ENCODE results near the gene DIAPH1. TPM values are rescaled to one million over a fixed set of nuclear protein-coding genes. Genes with fewer than 3 reads are reported as not detected.

Gene DIAPH1
- total RNA-seq, 2 donors from 2014 or later: 186 to 268 TPM

DNA sequence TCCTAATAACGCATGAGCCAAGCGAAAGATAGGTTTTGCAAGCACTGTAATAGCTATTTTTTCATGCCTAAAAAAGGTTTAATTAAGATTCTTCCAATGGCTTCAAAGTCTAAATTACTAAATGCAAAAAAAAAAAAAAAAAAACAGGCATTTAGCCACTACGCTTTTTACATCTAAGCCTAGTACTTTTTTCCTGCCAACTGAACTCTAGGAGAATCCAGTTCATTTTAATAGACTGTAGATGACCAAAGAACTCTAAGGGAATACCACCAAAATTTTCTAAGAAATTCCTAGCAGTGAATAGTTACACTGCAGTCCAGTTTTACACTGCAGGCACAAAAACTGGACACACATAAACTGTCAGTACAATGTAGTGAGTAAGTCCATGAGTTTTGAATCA, 9.8 kb downstream of the DIAPH1 start:
- peaks cover 61% of the 10 kb centered on the region for H3K36me3 Mint-ChIP-seq (ENCODE audit: low read depth)
- H3K27me3 Mint-ChIP-seq: no peaks in the 10 kb centered on the region
- peak overlapping the region; percentile 87 for H3K27ac Mint-ChIP-seq
- peaks cover 53% of the 10 kb centered on the region for H3K4me1 Mint-ChIP-seq
- H3K4me3 Mint-ChIP-seq: peak overlapping the region; percentile 76
- H3K9me3 Mint-ChIP-seq: no peaks in the 10 kb centered on the region
- ATAC-seq (replicated peaks): no peak

DNA sequence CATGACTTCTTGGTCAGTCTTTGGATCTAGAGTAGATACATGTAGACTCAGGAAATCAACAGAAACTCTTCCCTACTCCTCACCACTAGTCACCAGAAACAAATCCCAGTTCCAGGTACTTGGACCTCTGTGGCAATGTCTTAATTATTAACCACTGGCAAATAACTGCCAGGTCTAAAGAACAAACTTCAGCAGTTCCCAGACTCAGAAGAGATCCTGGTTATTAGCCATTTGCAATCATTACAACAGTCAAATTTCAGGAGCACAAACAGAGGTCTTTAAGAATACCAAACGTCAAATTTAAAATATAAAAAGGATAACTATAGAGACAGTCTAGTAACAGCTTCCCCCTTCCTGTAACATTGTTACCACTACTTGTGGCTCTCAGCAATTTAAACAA, 10.2 kb downstream of the DIAPH1 start:
- Mint-ChIP-seq H3K36me3 (ENCODE audit: low read depth) (peaks cover 61% of the 10 kb centered on the region), H3K4me3 (peak overlapping the region; percentile 76), H3K4me1 (peaks cover 53% of the 10 kb centered on the region), H3K27ac (peak overlapping the region; percentile 87), H3K27me3 (no peaks in the 10 kb centered on the region), H3K9me3 (no peaks in the 10 kb centered on the region)
- ATAC-seq (replicated peaks): no peak

GRCh38 chr5:141608046-141608445, 10.8 kb downstream of the DIAPH1 start:
- ATAC-seq (replicated peaks): no peak
- Mint-ChIP-seq H3K27me3 (no peaks in the 10 kb centered on the region), H3K4me3 (peak overlapping the region; percentile 76), H3K36me3 (ENCODE audit: low read depth) (peaks cover 56% of the 10 kb centered on the region), H3K27ac (peak overlapping the region; percentile 87), H3K9me3 (no peaks in the 10 kb centered on the region), H3K4me1 (peaks cover 49% of the 10 kb centered on the region)

DNA sequence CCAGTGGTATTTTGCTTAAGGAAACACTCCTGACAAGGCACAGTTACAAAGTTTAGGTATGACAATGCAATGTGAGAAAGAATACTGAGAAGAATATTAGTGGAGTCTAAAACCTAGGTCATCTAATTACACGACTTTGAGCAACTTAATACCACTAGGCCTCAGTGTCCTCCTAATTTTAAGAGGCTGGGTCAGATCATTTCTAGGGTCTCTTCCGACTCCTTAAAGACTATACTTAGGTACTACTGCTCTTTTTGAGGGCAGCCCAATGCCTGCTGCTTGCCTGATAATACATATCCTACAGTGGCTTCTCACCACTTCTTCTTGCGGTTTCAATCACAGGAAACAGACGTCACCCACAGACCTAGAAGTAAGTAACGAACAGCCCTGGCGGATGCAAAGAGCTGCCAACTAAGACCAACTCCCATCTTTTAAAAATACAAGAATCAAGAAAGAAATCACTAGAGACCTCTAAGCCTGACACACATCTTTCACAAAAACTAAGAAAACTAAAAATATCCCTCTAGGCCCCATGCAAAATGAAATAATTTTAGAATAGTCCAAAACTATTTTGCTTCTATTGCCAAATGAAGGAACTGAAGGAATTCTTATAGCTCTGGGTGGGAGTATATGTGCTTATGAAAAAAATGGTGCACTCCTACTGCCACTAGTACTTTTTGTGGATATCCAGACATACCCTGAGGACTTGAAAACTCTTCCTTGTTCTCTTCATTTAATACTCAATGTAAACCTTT, 13.1 kb downstream of the DIAPH1 start:
- peaks cover 47% of the 10 kb centered on the region for H3K4me1 Mint-ChIP-seq
- peaks cover 51% of the 10 kb centered on the region for H3K36me3 Mint-ChIP-seq (ENCODE audit: low read depth)
- peak; percentile 90 for ATAC-seq (replicated peaks)
- H3K4me3 Mint-ChIP-seq: peak overlapping the region; percentile 76
- no peaks in the 10 kb centered on the region for H3K27me3 Mint-ChIP-seq
- no peaks in the 10 kb centered on the region for H3K9me3 Mint-ChIP-seq
- peak overlapping the region; percentile 87 for H3K27ac Mint-ChIP-seq

DNA sequence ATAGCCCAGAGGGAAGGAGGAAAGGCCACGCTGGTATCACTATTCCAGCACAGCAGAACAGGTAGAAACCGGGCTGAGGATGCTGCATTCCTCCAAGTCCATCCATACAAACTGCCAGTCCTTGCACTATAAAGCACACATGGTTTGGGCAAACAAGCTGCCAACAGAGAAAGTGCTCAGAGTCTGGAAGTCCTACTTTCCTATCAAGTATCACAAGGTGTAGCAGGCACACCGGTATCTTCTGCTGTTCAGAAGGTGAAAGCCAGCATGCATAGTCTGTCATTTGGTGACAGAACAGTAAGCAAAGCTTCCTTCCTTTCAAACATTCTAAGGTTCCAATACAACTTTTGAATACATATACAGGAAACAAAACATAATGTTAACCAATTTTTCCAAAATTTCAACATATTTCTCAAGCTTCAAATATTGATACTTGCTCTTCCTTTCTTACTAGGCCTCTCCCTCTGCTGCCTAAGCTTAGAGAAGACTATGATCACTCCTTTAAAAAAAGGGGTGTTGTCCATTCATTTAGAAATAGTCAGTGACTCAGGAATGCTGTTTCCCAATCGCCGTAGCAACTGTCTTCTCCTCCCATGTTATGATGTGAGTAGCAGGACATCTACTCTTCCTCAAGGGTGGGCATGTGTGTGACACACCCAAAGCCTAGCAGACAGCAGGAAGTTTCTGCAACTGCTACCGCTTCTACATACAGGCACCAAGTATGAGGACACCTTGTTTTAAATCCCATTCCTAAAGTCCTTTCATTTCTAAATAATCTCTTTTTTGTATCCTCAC, 14.7 kb downstream of the DIAPH1 start:
- peak overlapping the region; percentile 87 for H3K27ac Mint-ChIP-seq
- peak; percentile 45 for ATAC-seq (replicated peaks)
- H3K27me3 Mint-ChIP-seq: no peaks in the 10 kb centered on the region
- peaks cover 50% of the 10 kb centered on the region for H3K4me1 Mint-ChIP-seq
- H3K9me3 Mint-ChIP-seq: no peaks in the 10 kb centered on the region
- peak overlapping the region; percentile 76 for H3K4me3 Mint-ChIP-seq
- H3K36me3 Mint-ChIP-seq (ENCODE audit: low read depth): peaks cover 38% of the 10 kb centered on the region

DNA sequence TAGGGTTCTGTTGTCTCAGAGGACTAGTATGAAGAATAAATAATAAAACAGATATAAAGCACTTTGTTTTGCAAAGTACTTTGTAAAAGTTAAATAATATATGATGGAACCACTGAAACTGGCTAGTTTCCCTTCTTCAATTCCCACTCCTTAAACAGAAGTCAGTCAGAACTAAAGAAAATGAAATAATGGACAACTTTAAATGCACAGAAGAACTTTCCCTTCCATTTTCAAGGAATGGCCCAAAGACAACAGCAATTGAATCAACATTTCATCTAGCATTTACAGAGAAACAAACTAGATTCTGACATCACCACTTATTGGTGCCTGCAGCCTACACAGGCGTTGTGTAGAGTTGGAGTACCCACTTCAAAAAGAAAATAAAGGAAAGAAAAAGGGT, 16.2 kb downstream of the DIAPH1 start:
- ATAC-seq (replicated peaks): no peak
- Mint-ChIP-seq H3K4me1 (peaks cover 49% of the 10 kb centered on the region), H3K27ac (peak overlapping the region; percentile 91), H3K9me3 (no peaks in the 10 kb centered on the region), H3K36me3 (ENCODE audit: low read depth) (peaks cover 38% of the 10 kb centered on the region), H3K4me3 (peak overlapping the region; percentile 75), H3K27me3 (no peaks in the 10 kb centered on the region)

DNA sequence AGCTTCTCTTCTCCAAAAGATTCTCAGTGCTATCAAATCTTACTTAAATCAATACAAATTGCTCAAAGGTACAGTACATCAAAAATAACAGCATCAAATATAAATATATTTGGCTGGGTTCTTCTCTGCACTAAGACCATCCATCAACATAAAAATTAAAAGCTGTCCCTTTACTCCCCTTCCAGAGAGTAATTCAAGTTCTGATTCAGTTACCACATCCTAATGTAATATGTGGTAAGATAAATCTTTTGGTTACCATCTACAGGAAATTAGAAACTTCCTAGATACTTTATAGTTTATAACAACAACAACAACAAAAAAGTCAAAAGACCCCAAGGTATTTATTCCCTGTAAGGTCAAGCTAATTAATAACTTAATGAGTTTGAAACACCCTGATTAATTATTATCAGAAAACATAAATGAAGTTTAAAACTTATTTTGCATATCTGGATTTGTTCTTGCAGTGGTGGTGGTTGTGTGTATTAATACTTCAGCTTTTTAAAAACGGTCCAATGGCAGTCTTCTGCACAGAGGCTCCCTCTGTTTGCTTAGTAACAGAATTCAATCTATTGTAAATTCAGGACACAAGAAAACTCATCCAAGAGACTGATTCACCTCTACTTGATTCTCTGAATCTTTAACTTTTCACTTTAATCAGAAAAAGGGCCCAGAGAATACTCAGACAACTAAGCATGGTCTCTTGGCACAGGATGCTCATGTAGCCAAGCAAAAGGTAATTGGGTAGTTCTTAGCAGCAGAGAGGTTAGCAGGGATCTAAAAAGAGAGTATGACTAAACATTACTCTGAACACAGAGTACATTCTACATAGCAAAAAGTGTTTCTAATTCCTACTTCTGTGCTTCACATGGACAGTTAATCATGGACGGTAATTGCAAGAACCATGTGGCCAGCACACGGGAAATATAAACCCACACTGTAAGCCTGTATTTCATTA, 20.1 kb downstream of the DIAPH1 start:
- peak; percentile 88 for ATAC-seq (replicated peaks)
- Mint-ChIP-seq H3K36me3 (ENCODE audit: low read depth) (peaks cover 54% of the 10 kb centered on the region), H3K27ac (peak overlapping the region; percentile 48), H3K27me3 (no peaks in the 10 kb centered on the region), H3K9me3 (no peaks in the 10 kb centered on the region), H3K4me1 (peaks cover 46% of the 10 kb centered on the region), H3K4me3 (peak overlapping the region; percentile 21)

DNA sequence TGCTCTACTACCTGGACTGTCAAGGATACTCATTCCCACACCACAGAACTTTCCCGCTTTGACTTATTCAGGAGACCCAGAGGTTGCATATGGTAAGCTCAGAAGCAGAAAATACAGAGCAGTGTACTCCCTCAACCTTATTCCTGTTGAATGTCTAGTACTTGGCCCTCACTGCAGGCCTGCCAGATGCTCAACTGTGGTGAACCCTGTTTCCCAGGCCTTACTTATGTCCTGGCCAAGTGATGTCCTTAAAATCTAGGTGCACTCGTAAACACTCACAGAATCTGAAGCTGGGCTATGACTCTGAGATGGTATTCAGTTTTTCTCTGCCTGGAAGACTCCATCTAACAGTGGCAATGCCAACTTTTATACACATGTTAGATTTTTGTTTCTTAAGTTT, 21.0 kb downstream of the DIAPH1 start:
- no peak for ATAC-seq (replicated peaks)
- H3K4me3 Mint-ChIP-seq: peak overlapping the region; percentile 35
- no peaks in the 10 kb centered on the region for H3K9me3 Mint-ChIP-seq
- no peaks in the 10 kb centered on the region for H3K27me3 Mint-ChIP-seq
- peak overlapping the region; percentile 41 for H3K27ac Mint-ChIP-seq
- peaks cover 56% of the 10 kb centered on the region for H3K36me3 Mint-ChIP-seq (ENCODE audit: low read depth)
- H3K4me1 Mint-ChIP-seq: peaks cover 45% of the 10 kb centered on the region

GRCh38 chr5:141597394-141597793, 21.4 kb downstream of the DIAPH1 start:
- Mint-ChIP-seq H3K27ac (peak overlapping the region; percentile 41), H3K27me3 (no peaks in the 10 kb centered on the region), H3K4me1 (peaks cover 45% of the 10 kb centered on the region), H3K4me3 (peak overlapping the region; percentile 35), H3K36me3 (ENCODE audit: low read depth) (peaks cover 56% of the 10 kb centered on the region), H3K9me3 (no peaks in the 10 kb centered on the region)
- ATAC-seq (replicated peaks): no peak

- no peak for ATAC-seq (replicated peaks)
- H3K9me3 Mint-ChIP-seq: no peaks in the 10 kb centered on the region
- H3K27me3 Mint-ChIP-seq: no peaks in the 10 kb centered on the region
- peaks cover 56% of the 10 kb centered on the region for H3K36me3 Mint-ChIP-seq (ENCODE audit: low read depth)
- H3K4me1 Mint-ChIP-seq: peaks cover 47% of the 10 kb centered on the region
- H3K27ac Mint-ChIP-seq: peak overlapping the region; percentile 41
- peak overlapping the region; percentile 35 for H3K4me3 Mint-ChIP-seq
These were observed 21.9 kb downstream of the DIAPH1 start for GRCh38 chr5:141596867-141597266.

DNA sequence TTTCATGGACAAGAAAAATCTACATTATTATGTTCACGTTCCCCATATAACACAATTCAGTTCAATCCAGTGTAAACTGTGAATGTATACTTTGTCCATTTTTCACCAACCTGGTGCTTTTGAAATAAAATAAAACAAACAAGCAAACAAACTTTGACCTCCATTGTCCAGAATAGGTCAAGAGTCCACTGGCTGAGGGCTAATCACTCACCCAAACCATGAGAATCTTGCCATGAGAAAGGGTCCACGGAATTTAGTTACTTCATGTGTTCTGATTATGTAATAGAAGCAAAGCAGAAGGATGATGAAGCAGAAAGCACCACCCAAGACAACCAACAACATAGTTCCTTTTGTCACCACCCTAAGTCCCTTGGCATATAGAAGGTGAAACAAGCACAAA, 28.7 kb downstream of the DIAPH1 start:
- H3K36me3 Mint-ChIP-seq (ENCODE audit: low read depth): peaks cover 91% of the 10 kb centered on the region
- no peak overlapping the region for H3K27ac Mint-ChIP-seq

DNA sequence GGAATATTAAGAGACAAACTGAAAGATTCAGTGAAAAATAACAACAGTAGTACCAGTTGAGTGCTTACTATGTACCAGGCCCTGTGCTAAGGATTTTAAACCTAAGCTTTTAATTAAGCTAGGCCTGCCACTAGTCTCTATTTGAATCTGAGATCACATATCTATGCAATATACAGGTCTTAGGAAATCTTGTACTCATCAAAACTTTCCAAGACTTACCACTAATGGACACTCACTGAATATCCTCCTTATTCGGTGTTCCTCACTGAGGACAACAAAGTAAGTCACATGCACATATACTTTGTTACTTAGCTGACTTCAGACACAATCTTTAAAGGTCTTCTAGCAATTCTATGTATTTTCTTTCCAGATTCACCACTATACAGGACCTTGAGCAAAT, 32.6 kb downstream of the DIAPH1 start:
- ATAC-seq (replicated peaks): no peak
- no peak overlapping the region for H3K4me3 Mint-ChIP-seq
- no peaks in the 10 kb centered on the region for H3K9me3 Mint-ChIP-seq
- peaks cover 100% of the 10 kb centered on the region for H3K36me3 Mint-ChIP-seq (ENCODE audit: low read depth)
- H3K4me1 Mint-ChIP-seq: peaks cover 32% of the 10 kb centered on the region
- H3K27ac Mint-ChIP-seq: peak overlapping the region; percentile 55
- H3K27me3 Mint-ChIP-seq: no peaks in the 10 kb centered on the region

More for the DNA sequence above, 28.7 kb downstream of the DIAPH1 start:
- no peaks in the 10 kb centered on the region for H3K27me3 Mint-ChIP-seq
- no peak overlapping the region for H3K4me3 Mint-ChIP-seq
- peaks cover 39% of the 10 kb centered on the region for H3K4me1 Mint-ChIP-seq
- H3K9me3 Mint-ChIP-seq: no peaks in the 10 kb centered on the region
- no peak for ATAC-seq (replicated peaks)

GRCh38 chr5:141585594-141585993, 33.2 kb downstream of the DIAPH1 start:
- no peak for ATAC-seq (replicated peaks)

GRCh38 chr5:141574122-141574510, 44.7 kb downstream of the DIAPH1 start:
- no peak for ATAC-seq (replicated peaks)
- Mint-ChIP-seq H3K9me3 (no peaks in the 10 kb centered on the region), H3K27ac (no peak overlapping the region), H3K4me3 (no peak overlapping the region), H3K4me1 (peaks cover 2% of the 10 kb centered on the region), H3K27me3 (no peaks in the 10 kb centered on the region), H3K36me3 (ENCODE audit: low read depth) (peaks cover 98% of the 10 kb centered on the region)

More at GRCh38 chr5:141585594-141585993, 33.2 kb downstream of the DIAPH1 start:
- Mint-ChIP-seq H3K36me3 (ENCODE audit: low read depth) (peaks cover 100% of the 10 kb centered on the region), H3K9me3 (no peaks in the 10 kb centered on the region), H3K27ac (peak overlapping the region; percentile 55), H3K4me1 (peaks cover 26% of the 10 kb centered on the region), H3K4me3 (no peak overlapping the region), H3K27me3 (no peaks in the 10 kb centered on the region)

Measured in activated T-helper 17 cell treated with anti-CD3 and anti-CD28 coated beads, Interleukin-2, amount 50 U/mL, for 72 hours (primary cell).